Naive thymus-derived CD4-positive, alpha-beta T cell (primary cell): Measurements from ENCODE around the gene ATP1A2. TPM values are rescaled to one million over a fixed set of nuclear protein-coding genes. Genes with fewer than 3 reads are reported as not detected.

Source experiments
- ATAC-seq: fragments of 150-1000 bp; cut with Tn5 transposase; 2 replicates; pipeline ENCODE4 v1.10.0; 2021; ENCODE audit warnings: mild to moderate bottlenecking, moderate library complexity
- CTCF ChIA-PET: fragments of 350-600 bp; sonication (Branson Sonifier 250); formaldehyde crosslinking; loops from one replicate; lab custom pipeline; 2021; ENCODE audit warnings: antibody characterized with exemption; lab: Charles Lee
- POLR2A ChIA-PET: fragments of 350-600 bp; sonication (Branson Sonifier 250); formaldehyde crosslinking; loops from one replicate; lab custom pipeline; 2021; ENCODE audit warnings: antibody characterized with exemption, inconsistent platforms; lab: Charles Lee
- DNase-seq, 9 donors: peaks; one replicate each; pipeline versions ENCODE4 v3.0.0 to v3.0.0-alpha.2; 2020 to 2022; ENCODE audit warnings: mixed read lengths in 1 of 9
- H3K27ac ChIP-seq: one replicate; pipeline ENCODE4 v1.7.0; 2013; ENCODE audit warnings: mild to moderate bottlenecking, low read depth, low read length, moderate library complexity
- H3K27me3 ChIP-seq, 2 donors: one replicate each; pipeline ENCODE4 v1.7.0; 2013; ENCODE audit warnings: low read length in 2 of 2, mild to moderate bottlenecking in 2 of 2, moderate library complexity in 2 of 2; ENCODE audit not compliant: control insufficient read depth in 2 of 2, insufficient read depth in 2 of 2
- H3K36me3 ChIP-seq, 3 experiments: 1 replicate in 2 of 3; 2 replicates in 1 of 3; pipeline ENCODE4 v1.7.0; 2013; ENCODE audit warnings: low read length in 3 of 3, mild to moderate bottlenecking in 3 of 3, moderate library complexity in 1 of 3; ENCODE audit not compliant: insufficient read depth in 3 of 3, control insufficient read depth in 2 of 3
- H3K4me1 ChIP-seq, 2 donors: one replicate each; pipeline ENCODE4 v1.7.0; 2013; ENCODE audit warnings: low read length in 2 of 2, mild to moderate bottlenecking in 2 of 2, moderate library complexity in 1 of 2; ENCODE audit not compliant: control insufficient read depth in 2 of 2, insufficient read depth in 2 of 2
- H3K4me3 ChIP-seq: 2 replicates; pipeline ENCODE4 v1.7.0; 2013; ENCODE audit warnings: mild to moderate bottlenecking, low read length
- H3K9me3 ChIP-seq, 3 experiments: 1 replicate in 2 of 3; 2 replicates in 1 of 3; pipeline ENCODE4 v1.7.0; 2013; ENCODE audit warnings: low read length in 3 of 3; ENCODE audit not compliant: control insufficient read depth in 2 of 3
- H3K27ac Mint-ChIP-seq, 9 donors: one replicate each; pipeline ENCODE4 v1.8.0; 2020 to 2022; ENCODE audit warnings: mixed read lengths in 9 of 9, mild to moderate bottlenecking in 8 of 9, moderate library complexity in 5 of 9, inconsistent platforms in 2 of 9
- H3K27me3 Mint-ChIP-seq, 5 donors: one replicate each; pipeline ENCODE4 v1.8.0; 2021 to 2022; ENCODE audit warnings: mixed read lengths in 5 of 5, mild to moderate bottlenecking in 1 of 5
- H3K36me3 Mint-ChIP-seq, 5 donors: one replicate each; pipeline ENCODE4 v1.8.0; 2020 to 2022; ENCODE audit warnings: mixed read lengths in 5 of 5, mild to moderate bottlenecking in 3 of 5, inconsistent platforms in 1 of 5
- H3K4me1 Mint-ChIP-seq, 7 donors: one replicate each; pipeline ENCODE4 v1.8.0; 2020 to 2022; ENCODE audit warnings: mixed read lengths in 7 of 7, mild to moderate bottlenecking in 3 of 7, inconsistent platforms in 1 of 7
- H3K4me3 Mint-ChIP-seq, 10 donors: one replicate each; pipeline ENCODE4 v1.8.0; 2020 to 2022; ENCODE audit warnings: mild to moderate bottlenecking in 10 of 10, mixed read lengths in 10 of 10, moderate library complexity in 6 of 10, inconsistent platforms in 2 of 10
- H3K9me3 Mint-ChIP-seq, 11 donors: one replicate each; pipeline ENCODE4 v1.8.0; 2020 to 2022; ENCODE audit warnings: mixed read lengths in 11 of 11, mild to moderate bottlenecking in 4 of 11, inconsistent platforms in 1 of 11, moderate library complexity in 1 of 11
- intact Hi-C, 2 donors: fragments of 100-400 bp; cut with micrococcal nuclease; formaldehyde crosslinking; loops; one replicate each; pipeline ENCODE4 v1.15.1; 2023
- polyA plus RNA-seq, 2 donors: library from polyadenylated mRNA; unstranded; fragments of 300-500 nt; fragmentation: Illumina TruSeq; gene quantifications; one replicate each; pipeline ENCODE4 v1.2.3, GENCODE V29; 2021
- total RNA-seq, 6 experiments: library from RNA in 5 of 6; stranded (reverse) in 5 of 6; gene quantifications; 1 replicate in 5 of 6; 2 replicates in 1 of 6; pipeline ENCODE4 v1.2.3 and lab custom pipeline; 2021 to 2026

ATP1A2 gene
- total and polyA plus RNA-seq, 7 experiments from 2014 or later, result not detected

- Histone ChIP-seq H3K9me3 (no peaks in the 10 kb centered on the region), H3K4me1 (peaks cover 21 to 32% of the 10 kb centered on the region in 2 donors), H3K36me3 (peaks cover 0 to 69% (median 8%) of the 10 kb centered on the region in 3 experiments), H3K27ac (no peak overlapping the region), H3K27me3 (no peaks in the 10 kb centered on the region), H3K4me3 (no peak overlapping the region)
- H3K36me3 Mint-ChIP-seq, result peaks cover 0 to 15% (median 0%) of the 10 kb centered on the region in 5 donors
- peak overlapping the region in 1 of 9 donors; percentile 12 for H3K27ac Mint-ChIP-seq
- no peak overlapping the region for H3K4me3 Mint-ChIP-seq
- ATAC-seq, result no peak
- no peaks in the 10 kb centered on the region for H3K27me3 Mint-ChIP-seq
- intact Hi-C loops, result no loop called here
- H3K4me1 Mint-ChIP-seq, result peaks cover 30 to 52% (median 38%) of the 10 kb centered on the region in 7 donors
- ChIA-PET CTCF (interaction anchor here (0.6 to 6.3 kb wide), 2 partner anchors 7 to 48 kb away, joined by 3 to 73 read pairs; no protein-coding TSS in a partner anchor), POLR2A (no interaction called here)
- no peaks in the 10 kb centered on the region for H3K9me3 Mint-ChIP-seq
- DNase-seq, result no peak
Measured at GRCh38 chr1:160094291-160094625, 21.3 kb upstream of the ATP1A2 start.

GRCh38 chr1:160094806-160095205 is 20.8 kb upstream of the ATP1A2 start:
- intact Hi-C loops, result loop anchor here in 1 of 2 donors (5.0 kb wide), 1 partner anchor 512 kb away; no protein-coding TSS in a partner anchor
- no peaks in the 10 kb centered on the region for H3K9me3 ChIP-seq
- H3K27ac Mint-ChIP-seq, result peak overlapping the region in 1 of 9 donors; percentile 38
- no peak for DNase-seq
- H3K27me3 ChIP-seq, result no peaks in the 10 kb centered on the region
- peak overlapping the region in 1 of 10 donors; percentile 39 for H3K4me3 Mint-ChIP-seq
- H3K27ac ChIP-seq, result no peak overlapping the region
- ATAC-seq, result no peak
- H3K36me3 ChIP-seq, result peaks cover 0 to 63% (median 8%) of the 10 kb centered on the region in 3 experiments
- H3K4me1 Mint-ChIP-seq, result peaks cover 34 to 58% (median 43%) of the 10 kb centered on the region in 7 donors
- POLR2A ChIA-PET, result interaction anchor here (1.6 kb wide), 1 partner anchor 10 kb away, joined by 5 read pairs; no protein-coding TSS in a partner anchor
- CTCF ChIA-PET, result interaction anchor here (0.6 to 6.3 kb wide), 2 partner anchors 8 to 49 kb away, joined by 3 to 73 read pairs; no protein-coding TSS in a partner anchor
- H3K27me3 Mint-ChIP-seq, result no peaks in the 10 kb centered on the region
- peaks cover 0 to 14% (median 0%) of the 10 kb centered on the region in 5 donors for H3K36me3 Mint-ChIP-seq
- no peaks in the 10 kb centered on the region for H3K9me3 Mint-ChIP-seq
- no peak overlapping the region for H3K4me3 ChIP-seq
- H3K4me1 ChIP-seq, result peaks cover 21 to 37% of the 10 kb centered on the region in 2 donors

- POLR2A ChIA-PET, result interaction anchor here (1.6 kb wide), 2 partner anchors 11 to 166 kb away, joined by 3 to 5 read pairs; no protein-coding TSS in a partner anchor
- Histone ChIP-seq H3K27ac (peak overlapping the region; percentile 96), H3K4me1 (peaks cover 21 to 45% of the 10 kb centered on the region in 2 donors), H3K9me3 (no peaks in the 10 kb centered on the region), H3K4me3 (no peak overlapping the region), H3K36me3 (peaks cover 0 to 56% (median 8%) of the 10 kb centered on the region in 3 experiments), H3K27me3 (no peaks in the 10 kb centered on the region)
- CTCF ChIA-PET, result interaction anchor here (1.3 to 6.3 kb wide), 3 partner anchors 9 to 17 kb away, joined by 8 to 73 read pairs (median 8); partner anchors contain the start of gene KCNJ9
- Mint-ChIP-seq H3K27me3 (no peaks in the 10 kb centered on the region), H3K4me1 (peaks cover 34 to 64% (median 48%) of the 10 kb centered on the region in 7 donors), H3K4me3 (peak overlapping the region; percentile 19 to 96 (median 92)), H3K27ac (peak overlapping the region in 8 of 9 donors; percentile 43 to 98 (median 56)), H3K36me3 (peaks cover 0 to 13% (median 0%) of the 10 kb centered on the region in 5 donors), H3K9me3 (no peaks in the 10 kb centered on the region)
- ATAC-seq, result no peak
- DNase-seq, result no peak
- intact Hi-C loops, result loop anchor here in 1 of 2 donors (5.0 kb wide), 1 partner anchor 512 kb away; no protein-coding TSS in a partner anchor
Measured at GRCh38 chr1:160095382-160096105, 20.0 kb upstream of the ATP1A2 start.

GRCh38 chr1:160096274-160097116 is 19.1 kb upstream of the ATP1A2 start:
- ATAC-seq (no peak), DNase-seq (no peak)
- Histone ChIP-seq H3K27me3 (no peaks in the 10 kb centered on the region), H3K36me3 (peaks cover 0 to 46% (median 0%) of the 10 kb centered on the region in 3 experiments), H3K4me1 (peaks cover 27 to 54% of the 10 kb centered on the region in 2 donors), H3K9me3 (no peaks in the 10 kb centered on the region), H3K4me3 (peak overlapping the region; percentile 87), H3K27ac (peak overlapping the region; percentile 96)
- peaks cover 0 to 7% (median 0%) of the 10 kb centered on the region in 5 donors for H3K36me3 Mint-ChIP-seq
- peak overlapping the region; percentile 43 to 98 (median 95) for H3K27ac Mint-ChIP-seq
- no peaks in the 10 kb centered on the region for H3K9me3 Mint-ChIP-seq
- no peaks in the 10 kb centered on the region for H3K27me3 Mint-ChIP-seq
- ChIA-PET CTCF (interaction anchor here (1.3 to 6.3 kb wide), 5 partner anchors 10 to 195 kb away, joined by 8 to 73 read pairs (median 8); partner anchors contain the start of gene KCNJ9), POLR2A (interaction anchor here (1.6 to 3.0 kb wide), 3 partner anchors 10 to 165 kb away, joined by 3 to 22 read pairs (median 5); no protein-coding TSS in a partner anchor)
- intact Hi-C loops, result loop anchor here in 1 of 2 donors (5.0 kb wide), 1 partner anchor 511 kb away; no protein-coding TSS in a partner anchor
- peaks cover 39 to 74% (median 54%) of the 10 kb centered on the region in 7 donors for H3K4me1 Mint-ChIP-seq
- H3K4me3 Mint-ChIP-seq, result peak overlapping the region; percentile 42 to 96 (median 93)

- Mint-ChIP-seq H3K4me1 (peaks cover 38 to 82% (median 63%) of the 10 kb centered on the region in 7 donors), H3K27ac (peak overlapping the region; percentile 83 to 98 (median 95)), H3K36me3 (peaks cover 0 to 3% (median 0%) of the 10 kb centered on the region in 5 donors), H3K4me3 (peak overlapping the region; percentile 86 to 96 (median 94)), H3K27me3 (no peaks in the 10 kb centered on the region), H3K9me3 (no peaks in the 10 kb centered on the region)
- peaks cover 0 to 38% (median 0%) of the 10 kb centered on the region in 3 experiments for H3K36me3 ChIP-seq
- POLR2A ChIA-PET, result interaction anchor here (0.6 to 3.0 kb wide), 11 partner anchors 11 to 1293 kb away, joined by 3 to 22 read pairs (median 5); partner anchors contain the start of genes DCAF8, KCNJ10, PIGM and TAGLN2
- H3K27me3 ChIP-seq, result no peaks in the 10 kb centered on the region
- no peak for ATAC-seq
- peaks cover 28 to 59% of the 10 kb centered on the region in 2 donors for H3K4me1 ChIP-seq
- intact Hi-C loops, result loop anchor here in 1 of 2 donors (5.0 kb wide), 1 partner anchor 510 kb away; no protein-coding TSS in a partner anchor
- no peaks in the 10 kb centered on the region for H3K9me3 ChIP-seq
- CTCF ChIA-PET, result interaction anchor here (2.2 to 6.3 kb wide), 4 partner anchors 11 to 194 kb away, joined by 8 to 73 read pairs (median 8); partner anchors contain the start of gene KCNJ9
- H3K4me3 ChIP-seq, result peak overlapping the region; percentile 87
- peak overlapping the region; percentile 96 for H3K27ac ChIP-seq
- peak in 5 of 9 donors; percentile 11 to 44 (median 28) for DNase-seq
Measured at GRCh38 chr1:160097151-160097910, 18.2 kb upstream of the ATP1A2 start.
